Endothelial cell of umbilical vein (primary cell): ENCODE results near the gene SOX12. TPM values are rescaled to one million over a fixed set of nuclear protein-coding genes. Genes with fewer than 3 reads are reported as not detected.

Experiments used
- BruUV-seq: library from RNA; stranded (reverse); fragments of 400-500 nt; replicated peaks from 2 replicates; lab custom pipeline; 2021; lab: Mats Ljungman, UMichigan
- CTCF ChIA-PET: fragments of 300-600, 350-600 bp; sonication (Branson Sonifier 250); formaldehyde crosslinking; loops from one replicate; lab custom pipeline; 2021; ENCODE audit warnings: antibody characterized with exemption, inconsistent platforms; lab: Charles Lee
- POLR2A ChIA-PET: fragments of 300-600, 350-600 bp; sonication (Branson Sonifier 250); formaldehyde crosslinking; loops from one replicate; lab custom pipeline; 2021; ENCODE audit warnings: antibody characterized with exemption, inconsistent platforms; lab: Charles Lee
- DNase-seq: peaks from one replicate; pipeline ENCODE4 v3.0.0-alpha.2; 2011; ENCODE audit warnings: low read depth, low spot score
- FAIRE-seq: peaks from 2 replicates; lab custom pipeline; 2011; peaks lifted over from hg19 to GRCh38; lab: Jason Lieb, UNC
- H2AFZ ChIP-seq: 2 replicates; pipeline ENCODE4 v1.6.0; 2012; ENCODE audit warnings: low read depth, low read length, control low read depth, inconsistent platforms
- H3K27ac ChIP-seq: 2 replicates; pipeline ENCODE4 v1.5.1; 2011; ENCODE audit warnings: low read depth, mild to moderate bottlenecking, control low read depth, low read length, moderate library complexity; ENCODE audit not compliant: insufficient read depth
- H3K27me3 ChIP-seq, 2 experiments: 2 replicates each; pipeline versions ENCODE4 v1.6.0 to v1.6.1; 2011; ENCODE audit warnings: low read length in 2 of 2, mixed read lengths in 1 of 2; ENCODE audit not compliant: control insufficient read depth in 2 of 2, insufficient read depth in 2 of 2
- H3K36me3 ChIP-seq, 2 experiments: 2 replicates in 1 of 2; 3 replicates in 1 of 2; pipeline ENCODE4 v1.5.1; 2011; ENCODE audit warnings: low read length in 2 of 2, mild to moderate bottlenecking in 1 of 2, moderate library complexity in 1 of 2; ENCODE audit not compliant: control insufficient read depth in 2 of 2, insufficient read depth in 2 of 2; ENCODE audit errors: extremely low read depth in 1 of 2
- H3K4me1 ChIP-seq: 3 replicates; pipeline ENCODE4 v1.5.1; 2011; ENCODE audit warnings: mild to moderate bottlenecking, low read length; ENCODE audit not compliant: control insufficient read depth, insufficient read depth; ENCODE audit errors: extremely low read depth
- H3K4me2 ChIP-seq: 2 replicates; pipeline ENCODE4 v1.6.1; 2011; ENCODE audit warnings: low read length, control low read depth, mixed read lengths; ENCODE audit not compliant: insufficient read depth
- H3K4me3 ChIP-seq, 3 experiments: fragments of 200-600 bp in 1 of 3; sonication (generic), shearing (Covaris generic) in 1 of 3; replicated peaks in 1 of 3; 2 replicates each; pipeline ENCODE4 v1.5.1; 2011 to 2016; ENCODE audit warnings: control low read depth in 3 of 3, low read length in 3 of 3, mild to moderate bottlenecking in 2 of 3, inconsistent platforms in 1 of 3, low read depth in 1 of 3, moderate library complexity in 1 of 3; ENCODE audit not compliant: insufficient read depth in 1 of 3
- H3K79me2 ChIP-seq: 2 replicates; pipeline ENCODE4 v1.6.0; 2012; ENCODE audit warnings: low read length, inconsistent platforms; ENCODE audit not compliant: control insufficient read depth, insufficient read depth
- H3K9ac ChIP-seq: replicated peaks from 2 replicates; pipeline ENCODE3; 2011; ENCODE audit warnings: low read length, control low read depth; ENCODE audit not compliant: insufficient read depth; ENCODE audit errors: extremely low read depth
- H3K9me1 ChIP-seq: replicated peaks from 3 replicates; pipeline ENCODE4 v1.6.0; 2011; ENCODE audit warnings: mild to moderate bottlenecking, low read length; ENCODE audit not compliant: control insufficient read depth, insufficient read depth; ENCODE audit errors: extremely low read depth
- H3K9me3 ChIP-seq: replicated peaks from 2 replicates; pipeline ENCODE4 v1.5.1; 2012; ENCODE audit warnings: low read length, inconsistent platforms; ENCODE audit not compliant: control insufficient read depth, insufficient read depth
- H4K20me1 ChIP-seq: replicated peaks from 2 replicates; pipeline ENCODE3; 2011; ENCODE audit warnings: mild to moderate bottlenecking, low read length; ENCODE audit not compliant: control insufficient read depth, insufficient read depth; ENCODE audit errors: extremely low read depth
- GATA2 ChIP-seq: IDR thresholded peaks from 2 replicates; pipeline ENCODE4 v1.7.0; 2011; ENCODE audit warnings: low read depth, mild to moderate bottlenecking, moderate library complexity, mixed read lengths, low read length; ENCODE audit not compliant: insufficient read length, insufficient read depth
- JUN ChIP-seq: IDR thresholded peaks from 2 replicates; pipeline ENCODE4 v1.6.1; 2011; ENCODE audit warnings: borderline replicate concordance, low read depth; ENCODE audit not compliant: insufficient read length, insufficient read depth
- MYC ChIP-seq: IDR thresholded peaks from one replicate; pipeline ENCODE4 v1.6.1; 2011; ENCODE audit warnings: mild to moderate bottlenecking, low read depth, low read length
- POLR2A ChIP-seq: IDR thresholded peaks from 2 replicates; pipeline ENCODE4 v1.6.1; 2012; ENCODE audit warnings: low read depth, mild to moderate bottlenecking, control low read depth, low read length
- POLR2AphosphoS5 ChIP-seq: IDR thresholded peaks from 2 replicates; pipeline ENCODE4 v1.6.1; 2012; ENCODE audit warnings: low read depth, mild to moderate bottlenecking, control low read depth, low read length, moderate library complexity; ENCODE audit not compliant: insufficient read depth
- dilution Hi-C: fragments of 300-500 bp; cut with MboI; formaldehyde crosslinking; loops from one replicate; pipeline ENCODE4 v1.15.0; 2019; ENCODE audit warnings: low sequenced_read_pairs; ENCODE audit not compliant: extremely low pct_ligation_motif_present
- intact Hi-C: fragments of 100-400 bp; cut with micrococcal nuclease; formaldehyde crosslinking; loops from one replicate; pipeline ENCODE4 v1.10.0; 2022
- polyA plus RNA-seq, 4 experiments: library from polyadenylated mRNA; depleted of rRNA in 3 of 4; stranded (reverse) in 3 of 4; unstranded in 1 of 4; fragments of >200 nt; gene quantifications; 2 replicates each; pipeline versions ENCODE4 v1.2.1 to v1.2.3, GENCODE V29; 2011 to 2012; ENCODE audit warnings: missing spikeins in 1 of 4
- total RNA-seq: library from RNA; stranded (reverse); gene quantifications from 2 replicates; pipeline ENCODE4 v1.2.3, GENCODE V29; 2021
- TF ChIP-seq, protein P1 (sequence below): IDR thresholded peaks from 2 replicates; pipeline ENCODE4 v1.6.1; 2011; ENCODE audit not compliant: insufficient read depth, insufficient read length

Gene SOX12
- total and polyA plus RNA-seq, 2 donors (not counting 3 experiments of a cell fraction or from before 2014, with no cell fraction given) = 6.2 to 37.7 TPM

DNA sequence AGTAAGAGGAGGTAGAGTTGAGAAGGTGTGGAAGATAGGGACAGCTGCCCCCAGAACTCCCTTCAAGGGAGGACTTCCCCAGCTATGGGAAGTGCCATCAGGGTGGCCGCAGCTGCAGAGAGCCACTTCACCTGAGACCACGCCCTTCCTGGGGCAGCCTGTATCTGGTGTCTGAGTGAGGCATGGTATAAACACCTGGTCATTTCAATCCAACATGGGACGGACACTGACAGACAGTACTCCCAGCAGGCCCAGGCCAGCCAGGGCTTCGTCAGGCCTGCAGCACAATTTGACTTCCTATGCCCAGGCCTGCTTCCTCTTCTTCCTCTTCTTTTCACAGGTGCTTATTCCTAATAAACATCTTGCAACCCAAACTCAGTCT is 4.5 kb downstream of the SOX12 start:
- Histone ChIP-seq H2AFZ (no peak overlapping the region), H4K20me1 (no peaks in the 10 kb centered on the region), H3K4me2 (no peak overlapping the region), H3K79me2 (peaks cover 15% of the 10 kb centered on the region), H3K36me3 (no peaks in the 10 kb centered on the region), H3K9me3 (no peaks in the 10 kb centered on the region), H3K27me3 (no peaks in the 10 kb centered on the region), H3K4me3 (no peak overlapping the region), H3K9me1 (no peaks in the 10 kb centered on the region), H3K9ac (no peak overlapping the region), H3K27ac (no peak overlapping the region), H3K4me1 (peaks cover 19% of the 10 kb centered on the region)
- DNase-seq = no peak
- dilution Hi-C loops (no loop called here), intact Hi-C loops (loop anchor here (1.0 kb wide), 4 partner anchors 33 to 121 kb away; partner anchors contain the start of gene ZCCHC3)
- no peak for FAIRE-seq
- ChIA-PET POLR2A (interaction anchor here (2.0 kb wide), 1 partner anchor 16 kb away, joined by 4 read pairs; no protein-coding TSS in a partner anchor), CTCF (interaction anchor here (1.0 to 4.6 kb wide), 14 partner anchors 10 to 316 kb away, joined by 3 to 66 read pairs (median 16); partner anchors contain the start of genes DEFB132, NRSN2 and ZCCHC3)
- TF ChIP-seq JUN = no peak
- no peak for TF ChIP-seq POLR2AphosphoS5
- no peak for TF ChIP-seq MYC
- TF ChIP-seq, protein P1, sequence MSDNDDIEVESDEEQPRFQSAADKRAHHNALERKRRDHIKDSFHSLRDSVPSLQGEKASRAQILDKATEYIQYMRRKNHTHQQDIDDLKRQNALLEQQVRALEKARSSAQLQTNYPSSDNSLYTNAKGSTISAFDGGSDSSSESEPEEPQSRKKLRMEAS = no peak
- no peak for TF ChIP-seq POLR2A
- TF ChIP-seq GATA2 = no peak
- BruUV-seq = no TSS peak
